ENCODE results near the gene TMEM37. TPM values are rescaled to one million over a fixed set of nuclear protein-coding genes. Genes with fewer than 3 reads are reported as not detected.

TMEM37 gene
- total RNA-seq, 1 donor from 2014 or later = 0.14 TPM

- H3K27me3 Mint-ChIP-seq (ENCODE audit: low read depth) = peaks cover 39% of the 10 kb centered on the region
- no peaks in the 10 kb centered on the region for H3K36me3 Mint-ChIP-seq (ENCODE audit: low read depth)
- no peak overlapping the region for H3K27ac Mint-ChIP-seq
- no peaks in the 10 kb centered on the region for H3K9me3 Mint-ChIP-seq
- no peak overlapping the region for H3K4me3 Mint-ChIP-seq (ENCODE audit: low read depth)
- intact Hi-C loops (cut with micrococcal nuclease) = no loop called here
- no peak for DNase-seq (ENCODE audit: low spot score)
- H3K4me1 Mint-ChIP-seq (ENCODE audit: low read depth) = no peaks in the 10 kb centered on the region
Measured at GRCh38 chr2:119422360-119423107, 9.1 kb upstream of the TMEM37 start.

DNA sequence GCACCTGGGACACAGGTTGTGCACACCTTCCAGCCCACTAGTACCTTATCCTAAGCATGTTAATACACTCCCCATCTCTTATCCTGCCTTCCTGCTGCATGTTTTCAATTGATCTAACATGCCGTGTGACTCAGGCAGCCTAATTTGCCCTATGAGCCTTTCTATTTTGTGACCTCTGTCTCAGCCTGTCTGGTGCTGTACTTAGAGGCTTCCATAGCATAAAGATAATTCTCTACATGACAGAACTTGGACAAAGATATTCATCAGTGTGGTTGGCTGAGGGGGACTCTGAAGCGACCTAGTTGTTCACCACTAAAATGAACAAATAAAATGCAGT is 8.6 kb upstream of the TMEM37 start:
- no peaks in the 10 kb centered on the region for H3K36me3 Mint-ChIP-seq (ENCODE audit: low read depth)
- intact Hi-C loops (cut with micrococcal nuclease) = no loop called here
- no peaks in the 10 kb centered on the region for H3K9me3 Mint-ChIP-seq
- H3K27me3 Mint-ChIP-seq (ENCODE audit: low read depth) = peaks cover 41% of the 10 kb centered on the region
- no peak overlapping the region for H3K27ac Mint-ChIP-seq
- H3K4me3 Mint-ChIP-seq (ENCODE audit: low read depth) = no peak overlapping the region
- no peaks in the 10 kb centered on the region for H3K4me1 Mint-ChIP-seq (ENCODE audit: low read depth)
- DNase-seq (ENCODE audit: low spot score) = no peak

DNA sequence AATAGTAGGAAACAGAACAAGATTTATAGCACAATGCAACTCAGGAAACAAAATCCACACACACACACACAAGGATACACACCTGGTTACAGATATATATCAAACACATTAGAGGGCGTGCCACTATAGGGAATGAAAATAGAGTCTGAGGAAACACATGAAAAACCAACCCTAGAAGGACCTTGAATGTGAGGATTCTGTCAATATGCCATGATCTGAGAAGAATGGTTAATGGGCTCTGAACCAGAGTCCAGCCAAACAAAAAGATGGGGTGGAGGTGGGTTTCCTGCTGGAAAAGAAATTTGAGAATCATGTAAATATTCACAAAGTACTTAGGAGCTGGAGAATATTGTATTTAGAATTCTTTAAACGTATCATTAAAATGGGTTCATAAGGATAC is 7.8 kb upstream of the TMEM37 start:
- Mint-ChIP-seq H3K27ac (no peak overlapping the region), H3K9me3 (no peaks in the 10 kb centered on the region), H3K27me3 (ENCODE audit: low read depth) (peaks cover 39% of the 10 kb centered on the region), H3K4me1 (ENCODE audit: low read depth) (no peaks in the 10 kb centered on the region), H3K4me3 (ENCODE audit: low read depth) (no peak overlapping the region), H3K36me3 (ENCODE audit: low read depth) (no peaks in the 10 kb centered on the region)
- no peak for DNase-seq (ENCODE audit: low spot score)
- intact Hi-C loops (cut with micrococcal nuclease) = no loop called here

DNA sequence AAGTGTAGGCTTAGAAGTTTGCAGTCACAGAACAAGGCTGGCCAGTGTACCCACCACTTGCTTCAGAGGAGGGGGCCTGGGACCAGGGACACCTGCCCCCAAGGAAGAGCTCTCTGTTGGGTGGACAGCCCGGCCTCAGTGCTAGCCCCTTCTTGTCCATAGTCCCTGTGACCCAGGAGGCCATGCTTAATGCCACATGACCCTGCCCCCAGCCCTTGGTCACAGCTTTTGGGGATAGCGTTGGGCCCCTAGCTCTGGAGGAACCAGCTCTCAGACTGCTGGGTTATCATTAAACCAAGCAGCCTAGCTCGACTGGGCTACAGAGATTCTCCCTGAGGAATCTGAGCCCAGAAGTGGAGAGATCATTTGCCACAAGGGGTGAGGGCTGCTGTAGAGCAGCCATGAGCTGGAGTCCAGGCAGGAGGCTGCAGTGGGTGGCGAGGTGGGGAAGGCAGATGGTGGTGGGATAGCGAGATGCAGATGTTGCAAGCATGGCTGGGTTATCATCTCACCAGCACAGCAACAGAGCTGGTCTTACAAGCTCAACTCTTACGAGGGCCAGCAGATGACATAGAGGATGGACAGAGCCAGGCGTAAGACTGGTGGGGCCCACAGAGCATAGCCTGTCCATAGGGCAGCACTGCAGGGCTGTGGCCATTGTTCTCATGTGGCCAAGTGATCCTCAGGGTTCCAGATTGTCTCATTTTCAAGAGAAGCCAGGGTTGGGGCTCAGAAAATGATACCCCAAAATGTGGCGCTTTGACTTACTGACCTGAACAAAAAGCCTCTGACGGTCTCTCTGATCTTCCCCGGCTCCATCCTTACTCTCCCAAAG is 7.2 kb upstream of the TMEM37 start:
- H3K36me3 Mint-ChIP-seq (ENCODE audit: low read depth) = no peaks in the 10 kb centered on the region
- H3K9me3 Mint-ChIP-seq = no peaks in the 10 kb centered on the region
- intact Hi-C loops (cut with micrococcal nuclease) = no loop called here
- no peak overlapping the region for H3K4me3 Mint-ChIP-seq (ENCODE audit: low read depth)
- H3K27me3 Mint-ChIP-seq (ENCODE audit: low read depth) = peaks cover 37% of the 10 kb centered on the region
- no peak for DNase-seq (ENCODE audit: low spot score)
- no peak overlapping the region for H3K27ac Mint-ChIP-seq
- H3K4me1 Mint-ChIP-seq (ENCODE audit: low read depth) = no peaks in the 10 kb centered on the region

- no peaks in the 10 kb centered on the region for H3K36me3 Mint-ChIP-seq (ENCODE audit: low read depth)
- no peaks in the 10 kb centered on the region for H3K4me1 Mint-ChIP-seq (ENCODE audit: low read depth)
- no peak overlapping the region for H3K27ac Mint-ChIP-seq
- DNase-seq (ENCODE audit: low spot score) = no peak
- no peaks in the 10 kb centered on the region for H3K9me3 Mint-ChIP-seq
- no peak overlapping the region for H3K4me3 Mint-ChIP-seq (ENCODE audit: low read depth)
- intact Hi-C loops (cut with micrococcal nuclease) = no loop called here
- H3K27me3 Mint-ChIP-seq (ENCODE audit: low read depth) = peaks cover 38% of the 10 kb centered on the region
Measured at GRCh38 chr2:119425119-119425405, 6.6 kb upstream of the TMEM37 start.

DNA sequence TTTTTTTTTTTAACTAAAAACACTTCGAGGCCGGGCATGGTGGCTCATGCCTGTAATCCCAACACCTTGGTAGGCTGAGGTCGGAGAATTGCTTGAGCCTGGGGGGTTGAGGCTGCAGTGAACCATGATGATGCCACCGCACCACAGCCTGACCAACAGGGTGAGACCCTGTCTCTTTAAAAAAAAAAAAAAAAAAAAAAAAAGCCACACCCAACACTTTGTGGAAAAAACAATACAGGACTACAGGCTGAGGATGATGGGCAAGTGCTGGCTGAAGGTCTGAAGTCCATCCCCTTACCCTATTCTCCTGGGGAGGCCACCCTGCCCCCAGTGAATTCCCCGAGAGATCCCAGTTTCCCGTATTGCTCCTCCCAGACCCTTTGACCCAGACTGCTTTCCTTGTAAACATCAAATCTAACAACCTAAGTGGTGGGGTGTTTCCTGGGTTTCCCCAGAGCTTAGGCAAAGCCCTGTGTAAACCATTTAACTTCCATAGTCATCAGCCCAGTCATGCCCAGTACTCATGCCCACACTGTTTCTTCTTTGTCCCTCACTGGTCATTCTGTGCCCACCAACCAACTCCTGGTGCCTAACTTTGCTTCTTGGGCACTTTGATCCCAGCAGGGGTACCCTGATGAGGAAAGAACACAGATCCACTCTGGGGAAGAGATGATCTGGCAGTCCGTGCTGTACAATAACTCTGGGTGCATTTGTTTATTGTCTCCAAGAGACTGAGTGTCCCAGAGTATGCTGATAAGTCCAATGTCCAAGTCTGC is 5.8 kb upstream of the TMEM37 start:
- Mint-ChIP-seq H3K4me3 (ENCODE audit: low read depth) (no peak overlapping the region), H3K27me3 (ENCODE audit: low read depth) (peaks cover 45% of the 10 kb centered on the region), H3K4me1 (ENCODE audit: low read depth) (no peaks in the 10 kb centered on the region)

GRCh38 chr2:119426396-119426675 is 5.3 kb upstream of the TMEM37 start:
- Mint-ChIP-seq H3K4me1 (ENCODE audit: low read depth) (no peaks in the 10 kb centered on the region), H3K27ac (no peak overlapping the region), H3K36me3 (ENCODE audit: low read depth) (no peaks in the 10 kb centered on the region), H3K4me3 (ENCODE audit: low read depth) (no peak overlapping the region), H3K27me3 (ENCODE audit: low read depth) (peaks cover 50% of the 10 kb centered on the region), H3K9me3 (no peaks in the 10 kb centered on the region)
- intact Hi-C loops (cut with micrococcal nuclease) = no loop called here
- DNase-seq (ENCODE audit: low spot score) = no peak

More for the DNA sequence above, 5.8 kb upstream of the TMEM37 start:
- no peaks in the 10 kb centered on the region for H3K36me3 Mint-ChIP-seq (ENCODE audit: low read depth)
- intact Hi-C loops (cut with micrococcal nuclease) = no loop called here
- no peak overlapping the region for H3K27ac Mint-ChIP-seq
- DNase-seq (ENCODE audit: low spot score) = no peak
- no peaks in the 10 kb centered on the region for H3K9me3 Mint-ChIP-seq

GRCh38 chr2:119426801-119427395 is 4.8 kb upstream of the TMEM37 start:
- no peak overlapping the region for H3K4me3 Mint-ChIP-seq (ENCODE audit: low read depth)
- H3K27ac Mint-ChIP-seq = no peak overlapping the region
- no peaks in the 10 kb centered on the region for H3K4me1 Mint-ChIP-seq (ENCODE audit: low read depth)
- intact Hi-C loops (cut with micrococcal nuclease) = no loop called here
- H3K9me3 Mint-ChIP-seq = no peaks in the 10 kb centered on the region
- peaks cover 46% of the 10 kb centered on the region for H3K27me3 Mint-ChIP-seq (ENCODE audit: low read depth)
- no peaks in the 10 kb centered on the region for H3K36me3 Mint-ChIP-seq (ENCODE audit: low read depth)
- no peak for DNase-seq (ENCODE audit: low spot score)

DNA sequence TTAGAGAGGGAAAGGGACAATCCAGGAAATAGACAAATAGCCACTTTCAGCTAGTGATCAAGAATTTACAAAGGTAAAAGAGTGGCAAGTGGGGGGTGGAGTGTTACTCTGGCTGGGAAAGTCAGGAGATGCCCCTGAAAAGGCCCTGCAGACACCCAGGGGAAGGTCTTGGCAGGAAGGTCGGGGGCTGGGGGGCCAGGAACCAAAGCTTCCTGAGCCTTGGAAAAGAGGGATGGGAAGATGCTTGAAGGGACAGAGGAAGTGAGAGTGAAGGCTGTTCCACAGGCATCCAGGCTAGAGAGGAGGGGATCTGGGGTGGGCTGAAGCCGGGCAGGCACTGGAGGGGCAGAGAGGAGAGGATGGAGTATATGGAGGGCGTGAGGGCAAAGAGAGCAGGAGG is 3.9 kb upstream of the TMEM37 start:
- Mint-ChIP-seq H3K4me3 (ENCODE audit: low read depth) (no peak overlapping the region), H3K36me3 (ENCODE audit: low read depth) (no peaks in the 10 kb centered on the region), H3K9me3 (no peaks in the 10 kb centered on the region), H3K27ac (no peak overlapping the region), H3K27me3 (ENCODE audit: low read depth) (peaks cover 51% of the 10 kb centered on the region), H3K4me1 (ENCODE audit: low read depth) (peaks cover 3% of the 10 kb centered on the region)
- DNase-seq (ENCODE audit: low spot score) = no peak
- intact Hi-C loops (cut with micrococcal nuclease) = no loop called here

- peaks cover 3% of the 10 kb centered on the region for H3K4me1 Mint-ChIP-seq (ENCODE audit: low read depth)
- no peak for DNase-seq (ENCODE audit: low spot score)
- H3K27me3 Mint-ChIP-seq (ENCODE audit: low read depth) = peaks cover 56% of the 10 kb centered on the region
- intact Hi-C loops (cut with micrococcal nuclease) = no loop called here
- H3K9me3 Mint-ChIP-seq = no peaks in the 10 kb centered on the region
- no peak overlapping the region for H3K4me3 Mint-ChIP-seq (ENCODE audit: low read depth)
- H3K27ac Mint-ChIP-seq = no peak overlapping the region
- no peaks in the 10 kb centered on the region for H3K36me3 Mint-ChIP-seq (ENCODE audit: low read depth)
Measured at GRCh38 chr2:119428488-119429224, 3.0 kb upstream of the TMEM37 start.

- no peak for DNase-seq (ENCODE audit: low spot score)
- Mint-ChIP-seq H3K27ac (no peak overlapping the region), H3K9me3 (no peaks in the 10 kb centered on the region), H3K4me3 (ENCODE audit: low read depth) (no peak overlapping the region), H3K36me3 (ENCODE audit: low read depth) (no peaks in the 10 kb centered on the region), H3K4me1 (ENCODE audit: low read depth) (peaks cover 3% of the 10 kb centered on the region), H3K27me3 (ENCODE audit: low read depth) (peaks cover 51% of the 10 kb centered on the region)
- intact Hi-C loops (cut with micrococcal nuclease) = no loop called here
Measured at GRCh38 chr2:119429225-119429981, 2.3 kb upstream of the TMEM37 start.

- H3K27me3 Mint-ChIP-seq (ENCODE audit: low read depth) = peaks cover 51% of the 10 kb centered on the region
- no peaks in the 10 kb centered on the region for H3K9me3 Mint-ChIP-seq
- no peak overlapping the region for H3K4me3 Mint-ChIP-seq (ENCODE audit: low read depth)
- intact Hi-C loops (cut with micrococcal nuclease) = no loop called here
- H3K4me1 Mint-ChIP-seq (ENCODE audit: low read depth) = peaks cover 3% of the 10 kb centered on the region
- H3K36me3 Mint-ChIP-seq (ENCODE audit: low read depth) = no peaks in the 10 kb centered on the region
- DNase-seq (ENCODE audit: low spot score) = no peak
- H3K27ac Mint-ChIP-seq = no peak overlapping the region
Measured at GRCh38 chr2:119430023-119430498, 1.6 kb upstream of the TMEM37 start.

Measured in activated T-helper 2 cell treated with anti-CD3 and anti-CD28 coated beads, Interferon-gamma antibody, Interleukin-2, Interleukin-4, amounts not matched to agents 10 μg/mL and 5 μg/mL and 100 μg/mL, durations not matched to agents 14 hours and 24 hours and 36 hours (primary cell).